K562 (cell line): ENCODE results near the gene CPED1. TPM values are rescaled to one million over a fixed set of nuclear protein-coding genes. Genes with fewer than 3 reads are reported as not detected.

Experiments used
- ATAC-seq: fragments of 200-7000 bp; cut with Tn5 transposase; 3 replicates; pipeline ENCODE4 v1.9.1; 2020; ENCODE audit warnings: moderate library complexity
- BruUV-seq: library from RNA; stranded (reverse); fragments of 400-500 nt; replicated peaks from 2 replicates; lab custom pipeline; 2021; lab: Mats Ljungman, UMichigan
- CTCF ChIA-PET: fragments of 300-600 bp; formaldehyde crosslinking; extraction: SDS; loops from one replicate; lab custom pipeline; 2021; ENCODE audit warnings: low intra/inter-chr PET ratio; lab: Yijun Ruan, JAX
- POLR2A ChIA-PET: fragments of 300-600, 350-650 bp; sonication (Branson Sonifier 250); formaldehyde crosslinking; extraction: SDS; loops from one replicate; lab custom pipeline; 2021; ENCODE audit warnings: antibody characterized with exemption, inconsistent platforms; lab: Yijun Ruan, JAX
- DNase-seq, 4 experiments: peaks; one replicate each; pipeline versions ENCODE4 v3.0.0 to v3.0.0-alpha.2; 2011 to 2018; ENCODE audit warnings: low spot score in 3 of 4, mixed read lengths in 3 of 4; ENCODE audit errors: extremely low read depth in 1 of 4
- FAIRE-seq: peaks from 2 replicates; lab custom pipeline; 2011; peaks lifted over from hg19 to GRCh38; lab: Jason Lieb, UNC
- H2AFZ ChIP-seq: 2 replicates; pipeline ENCODE4 v1.6.0; 2011; ENCODE audit warnings: low read depth, low read length, control low read depth, inconsistent platforms
- H3K27ac ChIP-seq: fragments of 200-600 bp; 3 replicates; pipeline ENCODE4 v1.8.0; 2011; ENCODE audit warnings: low read depth, mild to moderate bottlenecking, control low read depth, inconsistent platforms, low read length, moderate library complexity, mixed read lengths; ENCODE audit errors: extremely low read depth
- H3K27me3 ChIP-seq, 2 experiments: fragments of 300-600 bp in 1 of 2; 2 replicates in 1 of 2; 3 replicates in 1 of 2; pipeline versions ENCODE4 v1.6.0 to v1.8.0; 2011; ENCODE audit warnings: inconsistent platforms in 2 of 2, low read length in 2 of 2, mild to moderate bottlenecking in 1 of 2, mixed read lengths in 1 of 2, moderate library complexity in 1 of 2; ENCODE audit not compliant: control insufficient read depth in 2 of 2, insufficient read depth in 2 of 2
- H3K36me3 ChIP-seq: fragments of 300-600 bp; 3 replicates; pipeline ENCODE4 v1.8.0; 2011; ENCODE audit warnings: mild to moderate bottlenecking, low read length, inconsistent platforms; ENCODE audit not compliant: control insufficient read depth, insufficient read depth
- H3K4me1 ChIP-seq, 2 experiments: fragments of 200-600 bp in 1 of 2; replicated peaks in 1 of 2; 2 replicates in 1 of 2; 3 replicates in 1 of 2; pipeline versions ENCODE4 v1.5.1 to v1.8.0; 2011; ENCODE audit warnings: inconsistent platforms in 2 of 2, low read length in 2 of 2, mild to moderate bottlenecking in 1 of 2, mixed read lengths in 1 of 2, moderate library complexity in 1 of 2; ENCODE audit not compliant: control insufficient read depth in 2 of 2, insufficient read depth in 2 of 2
- H3K4me2 ChIP-seq: 2 replicates; pipeline ENCODE4 v1.6.1; 2011; ENCODE audit warnings: low read length, control low read depth, inconsistent platforms, mixed read lengths; ENCODE audit not compliant: insufficient read depth
- H3K4me3 ChIP-seq: fragments of 200-600 bp; sonication (generic), shearing (Covaris generic); 2 replicates; pipeline ENCODE4 v1.5.1; 2016; ENCODE audit warnings: control low read depth, inconsistent platforms
- H3K79me2 ChIP-seq: fragments of 200-600 bp; 3 replicates; pipeline ENCODE4 v1.8.0; 2011; ENCODE audit warnings: low read length, inconsistent platforms; ENCODE audit not compliant: control insufficient read depth, insufficient read depth
- H3K9ac ChIP-seq, 2 experiments: 2 replicates each; pipeline versions ENCODE4 v1.6.0 to v1.6.1; 2011; ENCODE audit warnings: low read depth in 2 of 2, low read length in 2 of 2, control low read depth in 1 of 2, inconsistent platforms in 1 of 2, mild to moderate bottlenecking in 1 of 2, mixed read lengths in 1 of 2; ENCODE audit not compliant: insufficient read depth in 1 of 2
- H3K9me1 ChIP-seq: one replicate; pipeline ENCODE4 v1.6.0; 2011; ENCODE audit warnings: inconsistent platforms, mild to moderate bottlenecking, low read length, moderate library complexity; ENCODE audit not compliant: control insufficient read depth, insufficient read depth
- H3K9me3 ChIP-seq: replicated peaks from 2 replicates; pipeline ENCODE4 v1.5.1; 2011; ENCODE audit warnings: low read depth, low read length, inconsistent platforms; ENCODE audit not compliant: control insufficient read depth, insufficient read depth
- H4K20me1 ChIP-seq: replicated peaks from 2 replicates; pipeline ENCODE4 v1.6.1; 2011; ENCODE audit warnings: low read length, inconsistent platforms, mixed read lengths; ENCODE audit not compliant: control insufficient read depth, insufficient read depth
- CXXC5 ChIP-seq: fragments of 250-450 bp; sonication (Bioruptor Pico); IDR thresholded peaks from 2 replicates; pipeline ENCODE4 v1.8.0; 2022; ENCODE audit warnings: inconsistent platforms, mild to moderate bottlenecking, moderate library complexity
- EWSR1 ChIP-seq: fragments of 450-650 bp; IDR thresholded peaks from 2 replicates; pipeline ENCODE4 v1.6.1; 2018; ENCODE audit warnings: borderline replicate concordance, mild to moderate bottlenecking, low read depth, moderate library complexity; ENCODE audit not compliant: partially characterized antibody
- FOSL1 ChIP-seq: fragments of 200-800 bp; sonication (Bioruptor generic); conservative IDR thresholded peaks from 2 replicates; pipeline ENCODE4 v1.6.1; 2016; ENCODE audit warnings: missing genetic modification characterization, missing compliant biosample characterization
- HOXB6 ChIP-seq: fragments of 250-450 bp; sonication (Bioruptor Pico); IDR thresholded peaks from 2 replicates; pipeline ENCODE4 v1.5.1; 2022; ENCODE audit warnings: mild to moderate bottlenecking, borderline replicate concordance
- ID3 ChIP-seq, 2 experiments: fragments of 250-450 bp in 1 of 2; fragments of 450-650 bp in 1 of 2; sonication (Bioruptor Pico) in 1 of 2; IDR thresholded peaks; 2 replicates each; pipeline versions ENCODE4 v1.6.1 to v1.8.0; 2016 to 2021; ENCODE audit warnings: mild to moderate bottlenecking in 2 of 2, moderate library complexity in 2 of 2, missing compliant biosample characterization in 1 of 2, missing genetic modification characterization in 1 of 2
- KLF16 ChIP-seq: IDR thresholded peaks from 2 replicates; pipeline ENCODE4 v1.6.1; 2016; ENCODE audit warnings: antibody characterized with exemption
- MEF2A ChIP-seq: IDR thresholded peaks from 2 replicates; pipeline ENCODE4 v1.6.1; 2011; ENCODE audit warnings: low read depth, mild to moderate bottlenecking, low read length, moderate library complexity; ENCODE audit not compliant: control insufficient read depth
- NR4A1 ChIP-seq, 2 experiments: fragments of 250-450 bp in 1 of 2; fragments of 450-650 bp in 1 of 2; sonication (Bioruptor Pico) in 1 of 2; IDR thresholded peaks; 2 replicates each; pipeline versions ENCODE4 v1.4.0 to v1.6.1; 2016 to 2020; ENCODE audit warnings: mild to moderate bottlenecking in 2 of 2, missing compliant biosample characterization in 1 of 2, missing genetic modification characterization in 1 of 2, moderate library complexity in 1 of 2
- TBP ChIP-seq: optimal IDR thresholded peaks from 2 replicates; pipeline ENCODE3; 2011; ENCODE audit warnings: low read depth, low read length, improper control_type of control experiment
- TCF7L2 ChIP-seq: fragments of 150-350 bp; IDR thresholded peaks from 2 replicates; pipeline ENCODE4 v1.6.1; 2016; ENCODE audit warnings: low read depth, mild to moderate bottlenecking, low read length, moderate library complexity
- ZNF146 ChIP-seq: IDR thresholded peaks from one replicate; pipeline ENCODE4 v1.6.1; 2018; ENCODE audit warnings: missing compliant biosample characterization; ENCODE audit not compliant: unreplicated experiment
- ZNF263 ChIP-seq: sonication (generic); formaldehyde crosslinking; IDR thresholded peaks from 2 replicates; pipeline ENCODE4 v1.8.0; 2022; ENCODE audit warnings: mild to moderate bottlenecking, missing genetic modification reagents, borderline replicate concordance
- ZNF707 ChIP-seq: fragments of 250-450 bp; sonication (Bioruptor Pico); conservative IDR thresholded peaks from 2 replicates; pipeline ENCODE4 v1.8.0; 2022; ENCODE audit warnings: inconsistent platforms, mild to moderate bottlenecking, moderate library complexity
- WGBS: fragments of 100-300 bp; shearing (Covaris generic); methylation state at CpG from one replicate; pipeline ENCODE4 v1.1.6; 2016; ENCODE audit warnings: low coverage, mixed read lengths; ENCODE audit not compliant: insufficient coverage; ENCODE audit errors: missing lambda C conversion rate; 5-methylcytosine and 5-hydroxymethylcytosine counted together
- in situ Hi-C: fragments of 300-500 bp; cut with MboI; formaldehyde crosslinking; loops from 4 replicates; pipeline ENCODE4 v1.15.0; 2018; ENCODE audit warnings: inconsistent platforms, mixed read lengths
- intact Hi-C: fragments of 100-400 bp; cut with micrococcal nuclease; formaldehyde crosslinking; loops from 2 replicates; pipeline ENCODE4 v1.14.2; 2022
- polyA plus RNA-seq, 8 experiments: library from polyadenylated mRNA; depleted of rRNA in 4 of 8; stranded (reverse) in 5 of 8; unstranded in 3 of 8; fragments of >200 nt; fragmentation: Nextera tagmentation in 2 of 8; fragmentation: Illumina TruSeq in 1 of 8; extraction: Ambion mirVana in 2 of 8; extraction: Trizol in 1 of 8; gene quantifications; 2 replicates each; pipeline versions ENCODE4 v1.2.1 to v1.2.3, GENCODE V29; 2011 to 2014; ENCODE audit warnings: inconsistent platforms in 1 of 8, missing spikeins in 1 of 8
- total RNA-seq, 7 experiments: library from RNA; depleted of rRNA in 6 of 7; stranded (reverse); fragments of >200 nt in 6 of 7; fragmentation: Illumina TruSeq in 2 of 7; extraction: Trizol in 2 of 7; gene quantifications; 2 replicates each; pipeline versions ENCODE4 v1.2.1 to v1.2.3, GENCODE V29; 2011 to 2021; ENCODE audit warnings: low replicate concordance in 1 of 7
- TF ChIP-seq, protein P1 (sequence below): fragments of 250-450 bp; sonication (Bioruptor Pico); IDR thresholded peaks from 2 replicates; pipeline ENCODE4 v1.8.0; 2022; ENCODE audit warnings: moderate library complexity, mild to moderate bottlenecking, inconsistent platforms
- TF ChIP-seq, protein P2 (sequence below), 2 experiments: fragments of 200-800 bp in 1 of 2; sonication (Bioruptor generic) in 1 of 2; sonication (generic) in 1 of 2; formaldehyde crosslinking in 1 of 2; IDR thresholded peaks in 1 of 2; conservative IDR thresholded peaks in 1 of 2; 2 replicates each; pipeline versions ENCODE4 v1.5.0 to v1.6.1; 2016 to 2020; ENCODE audit warnings: missing compliant biosample characterization in 1 of 2, missing genetic modification characterization in 1 of 2, missing genetic modification reagents in 1 of 2
- TF ChIP-seq, protein P3 (sequence below), 3 experiments: fragments of 200-800 bp in 1 of 3; sonication (Bioruptor generic) in 1 of 3; sonication (generic) in 1 of 3; formaldehyde crosslinking in 1 of 3; IDR thresholded peaks; 2 replicates each; pipeline versions ENCODE4 v1.6.1 to v1.8.0; 2016 to 2022; ENCODE audit warnings: mild to moderate bottlenecking in 2 of 3, missing compliant biosample characterization in 2 of 3, missing genetic modification characterization in 2 of 3, missing genetic modification reagents in 1 of 3

CPED1 gene
- total and polyA plus RNA-seq, 9 of the 15 experiments (the other 6 are each of a cell fraction or from before 2014, with no cell fraction given) = 195 to 393 (median 290) TPM

DNA sequence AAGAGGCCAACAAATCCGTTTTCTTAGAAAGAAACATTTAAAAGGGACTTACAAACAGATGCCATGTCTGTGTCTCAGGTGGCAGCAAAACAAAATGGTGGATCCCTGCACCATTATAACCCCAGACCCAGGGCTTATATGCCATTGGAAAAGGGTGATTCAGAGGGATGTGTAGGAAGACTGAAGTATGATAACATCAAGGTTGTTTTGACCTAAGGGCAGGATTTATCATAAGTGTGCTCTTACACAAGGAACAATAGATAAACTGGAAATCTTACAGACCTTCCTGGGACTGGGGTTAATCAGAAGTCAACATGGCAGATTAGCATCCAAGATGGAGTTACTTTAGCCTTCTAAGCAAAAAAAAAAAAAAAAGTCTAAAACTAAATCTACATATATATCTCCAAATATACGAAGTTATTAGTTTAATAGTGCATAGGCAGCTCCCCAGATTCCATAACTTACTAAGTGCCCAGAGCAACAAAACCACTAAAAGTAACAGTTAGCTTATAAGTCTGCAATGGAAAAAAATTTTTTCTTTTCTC is 306.0 kb downstream of the CPED1 start:
- CTCF ChIA-PET = no interaction called here
- no peak overlapping the region for H2AFZ ChIP-seq
- TF ChIP-seq, protein P1, sequence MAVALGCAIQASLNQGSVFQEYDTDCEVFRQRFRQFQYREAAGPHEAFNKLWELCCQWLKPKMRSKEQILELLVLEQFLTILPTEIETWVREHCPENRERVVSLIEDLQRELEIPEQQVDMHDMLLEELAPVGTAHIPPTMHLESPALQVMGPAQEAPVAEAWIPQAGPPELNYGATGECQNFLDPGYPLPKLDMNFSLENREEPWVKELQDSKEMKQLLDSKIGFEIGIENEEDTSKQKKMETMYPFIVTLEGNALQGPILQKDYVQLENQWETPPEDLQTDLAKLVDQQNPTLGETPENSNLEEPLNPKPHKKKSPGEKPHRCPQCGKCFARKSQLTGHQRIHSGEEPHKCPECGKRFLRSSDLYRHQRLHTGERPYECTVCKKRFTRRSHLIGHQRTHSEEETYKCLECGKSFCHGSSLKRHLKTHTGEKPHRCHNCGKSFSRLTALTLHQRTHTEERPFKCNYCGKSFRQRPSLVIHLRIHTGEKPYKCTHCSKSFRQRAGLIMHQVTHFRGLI = peak; percentile 72; the same call in 1 of the 2 replicates
- TF ChIP-seq, protein P2, sequence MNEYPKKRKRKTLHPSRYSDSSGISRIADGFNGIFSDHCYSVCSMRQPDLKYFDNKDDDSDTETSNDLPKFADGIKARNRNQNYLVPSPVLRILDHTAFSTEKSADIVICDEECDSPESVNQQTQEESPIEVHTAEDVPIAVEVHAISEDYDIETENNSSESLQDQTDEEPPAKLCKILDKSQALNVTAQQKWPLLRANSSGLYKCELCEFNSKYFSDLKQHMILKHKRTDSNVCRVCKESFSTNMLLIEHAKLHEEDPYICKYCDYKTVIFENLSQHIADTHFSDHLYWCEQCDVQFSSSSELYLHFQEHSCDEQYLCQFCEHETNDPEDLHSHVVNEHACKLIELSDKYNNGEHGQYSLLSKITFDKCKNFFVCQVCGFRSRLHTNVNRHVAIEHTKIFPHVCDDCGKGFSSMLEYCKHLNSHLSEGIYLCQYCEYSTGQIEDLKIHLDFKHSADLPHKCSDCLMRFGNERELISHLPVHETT (CRISPR knock-in tag; conservative IDR thresholded peaks at IDR 0.05 in 1 of 2, IDR thresholded peaks at IDR 0.05 in 1 of 2) = peak in 1 of 2 experiments; percentile 85; a peak in 2 of 4 replicates
- TF ChIP-seq ZNF146 (CRISPR knock-in tag) (no peak), MEF2A (no peak), NR4A1 (CRISPR knock-in tag; IDR thresholded peaks at IDR 0.05) (no peak), NR4A1 (tag; IDR thresholded peaks at IDR 0.05) (peak; percentile 92), ZNF707 (CRISPR knock-in tag) (no peak), ZNF263 (no peak), ID3 (CRISPR knock-in tag; IDR thresholded peaks at IDR 0.05) (no peak), ID3 (tag; IDR thresholded peaks at IDR 0.05) (0 out of 2 replicates have a peak, but pooled peaks have one; percentile 19), CXXC5 (CRISPR knock-in tag) (peak; percentile 47), HOXB6 (CRISPR knock-in tag) (no peak), FOSL1 (tag) (0 out of 2 replicates have a peak, but pooled peaks have one; percentile 26), KLF16 (no peak), EWSR1 (no peak), TBP (no peak), TCF7L2 (no peak)
- TF ChIP-seq, protein P3, sequence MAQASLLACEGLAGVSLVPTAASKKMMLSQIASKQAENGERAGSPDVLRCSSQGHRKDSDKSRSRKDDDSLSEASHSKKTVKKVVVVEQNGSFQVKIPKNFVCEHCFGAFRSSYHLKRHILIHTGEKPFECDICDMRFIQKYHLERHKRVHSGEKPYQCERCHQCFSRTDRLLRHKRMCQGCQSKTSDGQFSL (CRISPR knock-in tag; IDR thresholded peaks at IDR 0.05) = no peak
- TF ChIP-seq, protein P3 (tag; IDR thresholded peaks at IDR 0.05) = peak in 1 of 2 experiments; percentile 84; a peak in 2 of 4 replicates

More for the DNA sequence above, 306.0 kb downstream of the CPED1 start:
- Histone ChIP-seq H3K27me3 (no peaks in the 10 kb centered on the region), H3K79me2 (no peaks in the 10 kb centered on the region), H3K4me1 (no peaks in the 10 kb centered on the region), H3K4me2 (no peak overlapping the region), H3K9ac (no peak overlapping the region), H3K9me3 (no peaks in the 10 kb centered on the region), H3K36me3 (peaks cover 70% of the 10 kb centered on the region), H4K20me1 (no peaks in the 10 kb centered on the region), H3K27ac (no peak overlapping the region), H3K9me1 (no peaks in the 10 kb centered on the region), H3K4me3 (no peak overlapping the region)
- intact Hi-C loops = no loop called here
- in situ Hi-C loops = no loop called here
- ATAC-seq (peak; percentile 33), DNase-seq (no peak), FAIRE-seq (no peak)
- POLR2A ChIA-PET = no interaction called here
- WGBS = 61% methylated on average over 2 of the region's 2 CpGs
- no TSS peak for BruUV-seq
